ENCODE data around the gene ADGRV1.

ADGRV1 gene

GRCh38 chr5:91118796-91119195 is 560.2 kb downstream of the ADGRV1 start:
- DNase-seq (ENCODE audit: low spot score) = peak; percentile 35

DNA sequence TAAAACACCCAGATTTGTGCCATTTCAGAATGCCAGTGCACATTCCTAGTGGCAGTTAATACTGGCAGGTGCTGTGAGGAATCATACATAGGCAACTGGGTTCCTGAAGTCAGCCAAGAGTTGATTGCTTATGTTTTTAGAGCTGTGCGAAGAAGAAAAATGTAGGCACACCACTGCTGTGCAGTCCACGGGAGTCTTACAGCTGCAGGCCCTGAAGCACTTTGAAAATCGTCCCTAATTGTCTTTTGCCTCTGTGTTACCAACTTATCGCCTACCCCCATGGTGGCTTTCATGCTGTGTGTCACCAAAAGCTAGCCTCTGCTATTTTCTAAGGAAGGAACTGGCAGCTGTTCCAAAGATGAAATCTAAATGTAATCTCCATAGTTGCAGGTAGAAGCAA is 560.6 kb downstream of the ADGRV1 start:
- DNase-seq (ENCODE audit: low spot score) = no peak

GRCh38 chr5:91119981-91120850 is 561.6 kb downstream of the ADGRV1 start:
- no peak for DNase-seq (ENCODE audit: low spot score)

- no peak for DNase-seq (ENCODE audit: low spot score)
Observed at GRCh38 chr5:91121347-91121993, 562.9 kb downstream of the ADGRV1 start.

DNA sequence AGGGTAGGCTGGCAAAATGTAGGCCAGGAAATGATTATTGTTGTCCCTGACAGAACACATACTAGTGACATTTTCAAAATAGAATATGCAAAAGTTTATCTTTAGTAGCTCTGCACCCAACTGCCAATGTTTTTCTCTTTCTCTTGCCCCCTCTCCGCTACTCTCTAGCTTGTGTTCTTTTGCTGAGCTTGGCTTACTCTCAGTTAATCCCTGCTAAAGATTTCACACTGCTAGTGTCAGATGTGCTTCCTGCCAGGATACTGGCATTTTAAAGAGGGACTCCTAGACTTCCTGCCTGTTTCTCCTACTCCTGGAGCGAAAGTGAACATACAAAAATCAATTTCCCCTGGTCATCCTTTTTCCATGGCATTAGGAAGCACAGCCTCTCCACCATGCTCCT is 564.1 kb downstream of the ADGRV1 start:
- DNase-seq (ENCODE audit: low spot score) = no peak

GRCh38 chr5:91123291-91123690 is 564.7 kb downstream of the ADGRV1 start:
- no peak for DNase-seq (ENCODE audit: low spot score)

DNA sequence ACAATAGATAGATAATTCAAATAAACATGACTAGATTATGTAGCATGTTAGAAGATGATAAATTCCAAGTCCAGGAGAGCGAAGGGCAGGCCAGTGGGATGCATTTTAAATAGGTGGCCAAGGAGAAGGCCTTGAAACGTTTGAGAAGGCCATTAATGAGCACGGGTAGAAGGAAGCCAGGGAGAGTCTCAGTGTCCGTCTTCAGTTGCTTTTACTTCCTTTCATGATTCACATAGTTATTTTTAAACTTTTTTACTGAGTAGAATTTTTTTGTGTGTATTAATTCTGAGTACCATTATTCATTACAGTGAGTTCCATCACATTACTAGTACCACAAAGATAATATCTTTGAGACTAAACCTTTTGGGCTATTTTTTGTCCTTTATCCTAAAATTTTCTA is 565.3 kb downstream of the ADGRV1 start:
- DNase-seq (ENCODE audit: low spot score) = peak; percentile 14

- no peak for DNase-seq (ENCODE audit: low spot score)
Observed at GRCh38 chr5:91125916-91126315, 567.3 kb downstream of the ADGRV1 start.

GRCh38 chr5:91126448-91126847 is 567.9 kb downstream of the ADGRV1 start:
- peak; percentile 48 for DNase-seq (ENCODE audit: low spot score)

DNA sequence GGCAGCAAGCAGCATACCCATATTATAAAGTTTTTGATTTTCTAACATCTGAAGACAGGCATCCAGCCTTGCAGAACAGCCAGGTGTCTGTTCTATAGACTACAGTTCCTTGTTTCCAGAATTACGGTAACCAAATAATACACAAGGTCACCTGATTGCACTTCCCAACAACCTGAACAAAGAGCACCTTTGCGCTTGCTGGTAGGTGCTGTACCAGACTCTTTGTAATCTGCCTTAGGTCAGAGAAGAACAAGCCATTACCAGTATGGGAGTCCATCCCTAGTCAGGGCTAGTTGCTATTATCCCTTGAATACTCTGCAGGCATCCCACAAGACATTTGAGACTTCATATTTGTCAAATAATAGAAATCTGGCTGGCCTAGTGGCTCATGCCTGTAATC is 568.3 kb downstream of the ADGRV1 start:
- no peak for DNase-seq (ENCODE audit: low spot score)

DNA sequence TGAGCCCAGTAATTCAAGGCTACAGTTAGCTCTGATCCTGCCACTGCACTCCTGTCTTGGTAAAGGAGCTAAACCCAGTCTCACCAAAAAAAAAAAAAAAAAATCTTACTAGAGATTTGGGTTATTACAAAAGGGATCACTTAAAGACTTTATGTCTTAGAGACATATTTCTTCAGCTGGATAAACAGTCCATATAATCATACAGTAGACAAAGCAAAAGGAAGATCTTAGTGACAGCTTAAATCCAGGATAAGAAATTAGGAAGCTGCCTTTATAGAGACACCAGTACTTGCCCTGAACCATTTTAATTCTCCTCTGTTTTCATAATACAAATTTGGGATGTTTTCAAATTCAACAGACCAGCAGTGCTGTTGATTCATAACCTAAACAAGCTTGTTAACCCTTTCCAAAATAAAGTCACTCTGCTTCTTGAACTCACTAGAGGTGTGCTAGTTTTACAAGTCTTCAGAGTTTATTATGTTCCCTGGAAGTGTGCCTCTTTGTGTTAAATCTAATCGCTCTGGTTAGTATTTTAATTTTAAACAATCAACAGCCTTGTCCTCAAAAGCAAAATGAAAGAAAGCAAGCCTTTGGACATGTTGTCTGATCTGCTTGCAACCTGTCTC is 569.0 kb downstream of the ADGRV1 start:
- no peak for DNase-seq (ENCODE audit: low spot score)

DNA sequence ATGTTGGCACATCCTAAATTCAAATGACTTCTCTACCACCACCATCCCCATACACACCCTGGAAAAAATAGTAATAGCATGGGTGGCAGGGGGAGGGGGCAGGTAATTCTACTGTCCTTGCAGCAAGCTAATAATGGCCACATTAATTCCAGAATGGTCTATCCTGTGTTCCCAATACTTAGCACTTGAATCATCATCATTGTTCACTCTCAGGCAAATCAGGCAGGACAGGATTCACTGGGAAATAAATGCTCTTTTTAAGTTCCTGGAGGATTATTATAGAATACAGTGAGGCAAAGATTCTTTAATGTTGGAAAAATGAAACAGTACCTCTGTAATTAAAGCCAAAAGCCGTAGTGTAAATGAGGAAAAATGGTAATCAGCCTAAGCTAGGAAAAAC is 570.0 kb downstream of the ADGRV1 start:
- no peak for DNase-seq (ENCODE audit: low spot score)

DNA sequence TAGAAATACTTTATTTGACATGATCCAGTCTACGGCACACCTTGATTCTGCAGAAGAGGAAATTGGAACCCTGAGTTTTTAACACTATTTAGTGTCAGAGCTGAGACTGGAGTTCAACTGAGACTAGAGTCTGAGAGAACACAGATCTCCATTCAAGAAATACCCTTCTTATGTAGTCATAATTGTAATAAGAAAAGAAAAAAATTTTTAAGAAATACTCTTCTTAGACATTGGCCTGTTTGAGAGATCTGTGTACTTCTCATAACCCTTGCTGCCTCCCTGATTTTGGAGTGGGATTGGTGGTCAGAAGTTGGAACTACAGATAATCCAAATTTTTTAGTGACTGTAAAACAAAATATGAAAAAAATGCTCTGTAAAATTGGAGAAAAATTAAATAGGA is 571.2 kb downstream of the ADGRV1 start:
- DNase-seq (ENCODE audit: low spot score) = no peak

DNA sequence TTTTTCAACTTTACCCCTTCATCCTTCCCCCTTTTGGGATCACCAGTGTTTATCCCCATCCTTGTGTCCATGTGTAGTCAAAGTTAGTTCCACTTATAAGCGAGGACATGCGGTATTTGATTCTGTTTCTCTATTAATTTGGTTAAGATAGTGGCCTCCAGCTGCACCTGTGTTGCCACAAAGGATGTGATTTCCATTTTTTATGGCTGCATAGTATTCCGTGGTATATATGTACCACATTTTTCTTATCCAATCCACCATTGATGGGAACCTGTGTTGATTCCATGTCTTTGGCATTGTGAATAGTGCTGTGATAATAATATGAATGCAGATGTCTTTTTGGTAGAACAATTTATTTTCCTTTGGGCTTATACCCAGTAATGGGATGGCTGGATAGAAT is 572.2 kb downstream of the ADGRV1 start:
- DNase-seq (ENCODE audit: low spot score) = no peak

GRCh38 chr5:91132550-91132949 is 574.0 kb downstream of the ADGRV1 start:
- no peak for DNase-seq (ENCODE audit: low spot score)

DNA sequence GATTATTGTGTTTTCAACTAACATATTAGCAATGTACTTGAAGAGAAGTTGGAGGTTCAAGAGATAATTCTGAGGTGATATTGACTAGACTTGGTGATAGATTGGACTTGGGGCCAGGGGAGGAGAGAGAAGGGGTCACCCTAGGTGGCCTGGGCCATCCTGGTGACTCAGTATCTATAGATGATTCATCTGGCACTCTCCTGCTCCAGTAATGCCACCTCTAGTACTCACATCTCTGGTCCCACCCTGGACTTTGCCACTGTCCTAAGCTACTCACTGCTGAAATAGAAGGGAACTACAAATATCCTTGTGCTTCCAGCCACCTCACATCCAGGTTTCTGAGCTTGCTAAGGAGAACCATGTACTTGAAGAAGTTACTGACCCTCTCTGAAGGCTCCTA is 574.6 kb downstream of the ADGRV1 start:
- no peak for DNase-seq (ENCODE audit: low spot score)

- DNase-seq (ENCODE audit: low spot score) = no peak
Observed at GRCh38 chr5:91135475-91136248, 577.1 kb downstream of the ADGRV1 start.

- peak; percentile 14 for DNase-seq (ENCODE audit: low spot score)
Observed at GRCh38 chr5:91136271-91136670, 577.7 kb downstream of the ADGRV1 start.

DNA sequence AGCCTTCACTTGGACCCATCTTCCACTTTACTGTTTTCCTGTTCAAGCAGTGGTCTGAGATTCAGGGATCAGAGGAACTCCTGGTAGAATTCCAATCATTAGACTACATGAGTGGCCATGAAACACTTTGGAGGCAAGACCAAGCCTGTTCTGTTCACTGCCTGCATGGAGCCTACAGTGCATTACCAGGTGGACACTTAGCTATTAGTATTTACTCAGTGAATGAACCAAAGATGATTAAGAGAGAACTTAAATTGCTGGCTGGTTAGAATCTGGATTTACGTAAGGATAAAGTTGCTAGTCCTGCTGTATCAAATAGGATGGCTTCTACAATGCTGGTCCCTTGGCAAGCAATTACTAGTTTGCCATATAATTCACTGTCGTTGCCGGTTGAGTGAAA is 579.0 kb downstream of the ADGRV1 start:
- DNase-seq (ENCODE audit: low spot score) = no peak

DNA sequence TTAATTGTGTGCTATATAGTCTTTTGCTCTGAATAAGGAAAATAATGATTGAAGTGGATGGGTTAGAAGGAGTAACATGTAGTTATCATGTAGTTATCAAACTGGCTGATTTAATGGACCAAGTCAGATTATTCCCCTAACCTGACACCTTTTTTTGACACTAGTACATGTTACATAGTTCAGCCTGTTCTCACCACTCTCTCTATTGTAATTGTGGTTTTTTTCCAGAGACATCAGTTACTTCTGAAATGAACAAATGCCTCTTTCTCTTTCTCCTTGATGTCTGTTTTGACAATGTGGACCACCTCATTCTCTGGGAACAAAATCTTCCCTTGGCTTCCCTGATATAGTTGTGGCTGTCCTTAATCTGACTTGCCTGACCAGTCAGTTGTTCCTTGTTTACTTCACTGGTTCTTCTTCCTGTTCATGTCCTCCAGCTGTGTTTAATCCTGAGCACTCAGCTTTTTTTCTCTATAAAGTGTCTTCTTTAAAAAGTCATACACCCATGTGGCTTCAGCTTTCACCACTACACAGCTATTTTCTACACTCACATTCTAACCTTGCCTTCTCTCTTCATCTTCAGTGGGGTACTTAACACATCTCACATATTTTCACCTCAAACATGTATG is 581.1 kb downstream of the ADGRV1 start:
- no peak for DNase-seq (ENCODE audit: low spot score)

- DNase-seq (ENCODE audit: low spot score) = no peak
Observed at GRCh38 chr5:91140657-91141056, 582.1 kb downstream of the ADGRV1 start.

DNA sequence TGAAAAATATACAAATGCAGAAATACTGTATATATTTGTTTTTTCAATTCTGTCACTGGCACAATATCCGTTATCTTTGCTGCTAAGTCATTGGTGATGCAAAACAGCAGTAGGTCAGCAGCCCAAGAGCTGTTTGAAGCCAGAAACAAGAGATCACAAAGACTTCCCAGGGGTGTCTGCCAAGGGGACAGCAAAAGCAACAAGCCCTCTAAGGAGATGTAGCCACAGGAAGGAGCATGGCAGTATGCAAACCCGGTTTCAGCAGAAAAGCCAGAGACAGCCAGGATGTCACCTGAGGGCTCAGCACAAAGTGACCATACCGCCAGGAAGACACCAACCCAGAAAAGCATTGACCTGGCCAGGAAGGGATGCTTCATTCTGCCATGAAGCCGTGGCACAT is 583.0 kb downstream of the ADGRV1 start:
- DNase-seq (ENCODE audit: low spot score) = no peak
